Measurements from ENCODE around the gene DNAJB11. TPM values are rescaled to one million over a fixed set of nuclear protein-coding genes. Genes with fewer than 3 reads are reported as not detected.

The DNAJB11 gene
- total RNA-seq, 4 donors from 2014 or later, result 28.1 to 38.2 (median 31.7) TPM

- no peak for TF ChIP-seq CTCF (IDR thresholded peaks at IDR 0.05; ENCODE audit: low read depth)
These were observed 46.8 kb downstream of the DNAJB11 start for GRCh38 chr3:186617036-186617946.

GRCh38 chr3:186618318-186618938 lies 47.9 kb downstream of the DNAJB11 start:
- TF ChIP-seq CTCF (IDR thresholded peaks at IDR 0.05; ENCODE audit: low read depth), result no peak

- TF ChIP-seq CTCF (IDR thresholded peaks at IDR 0.05; ENCODE audit: low read depth), result no peak
These were observed 49.3 kb downstream of the DNAJB11 start for GRCh38 chr3:186619787-186620212.

- TF ChIP-seq CTCF (IDR thresholded peaks at IDR 0.05; ENCODE audit: low read depth), result no peak
These were observed 49.9 kb downstream of the DNAJB11 start for GRCh38 chr3:186620213-186621092.

GRCh38 chr3:186621894-186622650 lies 51.6 kb downstream of the DNAJB11 start:
- TF ChIP-seq CTCF (IDR thresholded peaks at IDR 0.05; ENCODE audit: low read depth), result no peak

- no peak for TF ChIP-seq CTCF (IDR thresholded peaks at IDR 0.05; ENCODE audit: low read depth)
These were observed 52.3 kb downstream of the DNAJB11 start for GRCh38 chr3:186622651-186623310.
